GM13977 (cell line): ENCODE measurements around the gene CSF2RB.
"Not testable (repeated sequence)": the region's sequence is repeated elsewhere in the genome, so short reads cannot be mapped to it uniquely, and the experiment has no call there.

Source experiments
- DNase-seq: peaks from one replicate; pipeline ENCODE4 v3.0.0; 2012; ENCODE audit warnings: low spot score
- CTCF ChIP-seq: IDR thresholded peaks from 2 replicates; pipeline ENCODE4 v1.5.1; 2012; ENCODE audit warnings: mild to moderate bottlenecking, control low read depth; ENCODE audit not compliant: insufficient read depth; ENCODE audit errors: extremely low read depth, missing control alignments
- in situ Hi-C: fragments of 300-500 bp; cut with MboI; formaldehyde crosslinking; loops from one replicate; pipeline ENCODE4 v1.12.0; 2022; ENCODE audit warnings: low sequenced_read_pairs, low pct_unique_long_range_greater_than_20kb, mixed read lengths, inconsistent platforms; ENCODE audit not compliant: unreplicated experiment

Gene CSF2RB

GRCh38 chr22:36986242-36986821, 72.9 kb downstream of the CSF2RB start:
- peak; percentile 43 for DNase-seq
- in situ Hi-C loops: no loop called here
- TF ChIP-seq CTCF: peak; percentile 58

GRCh38 chr22:36988075-36988832, 74.8 kb downstream of the CSF2RB start:
- DNase-seq: no peak
- TF ChIP-seq CTCF: no peak
- in situ Hi-C loops: no loop called here

GRCh38 chr22:36989012-36989411, 75.6 kb downstream of the CSF2RB start:
- DNase-seq, in situ Hi-C loops: not testable (repeated sequence)
